ENCODE measurements around the gene CHST14. TPM values are rescaled to one million over a fixed set of nuclear protein-coding genes. Genes with fewer than 3 reads are reported as not detected.

Gene CHST14
- total RNA-seq, 1 donor from 2014 or later = 25.7 TPM

- H3K27ac Mint-ChIP-seq (ENCODE audit: unreplicated experiment) = peak overlapping the region; percentile 53
- no peak overlapping the region for H3K27ac ChIP-seq (ENCODE audit: low read depth, low read length)
- H3K36me3 Mint-ChIP-seq (ENCODE audit: low read depth, unreplicated experiment) = peaks cover 3% of the 10 kb centered on the region
- H3K9ac ChIP-seq (ENCODE audit: low read length) = no peak overlapping the region
- peak overlapping the region; percentile 73 for H3K4me3 Mint-ChIP-seq (ENCODE audit: unreplicated experiment)
- peak overlapping the region; percentile 76 for H3K4me2 ChIP-seq (ENCODE audit: low read length)
- no peaks in the 10 kb centered on the region for H3K36me3 ChIP-seq (ENCODE audit: insufficient read depth, low read length)
- DNase-seq (ENCODE audit: low read depth) (no peak), FAIRE-seq (no peak)
- H3K9me3 ChIP-seq (ENCODE audit: insufficient read depth, low read depth, low read length) = no peaks in the 10 kb centered on the region
- H2AFZ ChIP-seq (ENCODE audit: low read depth, low read length) = no peak overlapping the region
- H3K27me3 Mint-ChIP-seq (ENCODE audit: low read depth, unreplicated experiment) = peaks cover 47% of the 10 kb centered on the region
- no peaks in the 10 kb centered on the region for H3K9me3 Mint-ChIP-seq (ENCODE audit: unreplicated experiment)
- H3K79me2 ChIP-seq (ENCODE audit: insufficient read depth, low read length) = no peaks in the 10 kb centered on the region
- TF ChIP-seq CTCF (IDR thresholded peaks at IDR 0.05; ENCODE audit: insufficient read depth, low read depth, low read length) = no peak
- no peak for TF ChIP-seq EZH2 (IDR thresholded peaks at IDR 0.05; ENCODE audit: insufficient read depth, low read length)
- peaks cover 23% of the 10 kb centered on the region for H3K4me1 Mint-ChIP-seq (ENCODE audit: low read depth, unreplicated experiment)
- H4K20me1 ChIP-seq (ENCODE audit: insufficient read depth, low read length) = no peaks in the 10 kb centered on the region
- H3K4me3 ChIP-seq (ENCODE audit: insufficient read depth, low read depth, low read length) = no peak overlapping the region
- H3K27me3 ChIP-seq (ENCODE audit: insufficient read depth, low read length) = peaks cover 75% of the 10 kb centered on the region
- H3K4me1 ChIP-seq (ENCODE audit: insufficient read depth, low read length) = peaks cover 16% of the 10 kb centered on the region
Observed at GRCh38 chr15:40435023-40435709, 35.6 kb upstream of the CHST14 start.

GRCh38 chr15:40435710-40436089 is 35.1 kb upstream of the CHST14 start:
- Mint-ChIP-seq H3K27me3 (ENCODE audit: low read depth, unreplicated experiment) (peaks cover 43% of the 10 kb centered on the region), H3K4me3 (ENCODE audit: unreplicated experiment) (peak overlapping the region; percentile 73), H3K36me3 (ENCODE audit: low read depth, unreplicated experiment) (peaks cover 3% of the 10 kb centered on the region), H3K27ac (ENCODE audit: unreplicated experiment) (peak overlapping the region; percentile 53), H3K9me3 (ENCODE audit: unreplicated experiment) (no peaks in the 10 kb centered on the region), H3K4me1 (ENCODE audit: low read depth, unreplicated experiment) (peaks cover 18% of the 10 kb centered on the region)
- H3K4me2 ChIP-seq (ENCODE audit: low read length) = peak overlapping the region; percentile 76
- no peak for DNase-seq (ENCODE audit: low read depth)
- TF ChIP-seq CTCF (IDR thresholded peaks at IDR 0.05; ENCODE audit: insufficient read depth, low read depth, low read length) = no peak
- TF ChIP-seq EZH2 (IDR thresholded peaks at IDR 0.05; ENCODE audit: insufficient read depth, low read length) = no peak
- H3K27me3 ChIP-seq (ENCODE audit: insufficient read depth, low read length) = peaks cover 69% of the 10 kb centered on the region
- peaks cover 19% of the 10 kb centered on the region for H3K4me1 ChIP-seq (ENCODE audit: insufficient read depth, low read length)
- H3K9ac ChIP-seq (ENCODE audit: low read length) = no peak overlapping the region
- H3K79me2 ChIP-seq (ENCODE audit: insufficient read depth, low read length) = no peaks in the 10 kb centered on the region
- H4K20me1 ChIP-seq (ENCODE audit: insufficient read depth, low read length) = no peaks in the 10 kb centered on the region
- no peaks in the 10 kb centered on the region for H3K9me3 ChIP-seq (ENCODE audit: insufficient read depth, low read depth, low read length)
- FAIRE-seq = no peak
- H3K36me3 ChIP-seq (ENCODE audit: insufficient read depth, low read length) = no peaks in the 10 kb centered on the region
- H3K4me3 ChIP-seq (ENCODE audit: insufficient read depth, low read depth, low read length) = no peak overlapping the region
- peak overlapping the region; percentile 33 for H2AFZ ChIP-seq (ENCODE audit: low read depth, low read length)
- H3K27ac ChIP-seq (ENCODE audit: low read depth, low read length) = no peak overlapping the region
